Astrocyte (in vitro differentiated cells and primary cell): ENCODE data around the gene IDS.

Experiments
- CTCF ChIP-seq: IDR thresholded peaks from 2 replicates; pipeline ENCODE4 v1.5.1; 2011; ENCODE audit warnings: low read depth, mild to moderate bottlenecking, inconsistent platforms, low read length, moderate library complexity; ENCODE audit not compliant: insufficient read depth
- EZH2 ChIP-seq: IDR thresholded peaks from 2 replicates; pipeline ENCODE4 v1.6.1; 2012; ENCODE audit warnings: mild to moderate bottlenecking, low read length, inconsistent platforms; ENCODE audit not compliant: insufficient read depth

- TF ChIP-seq CTCF (peak; percentile 51), EZH2 (no peak)
Measured at GRCh38 chrX:149470955-149471354, 34.2 kb downstream of the IDS start.
